ENCODE results near the gene ELAPOR1. TPM values are rescaled to one million over a fixed set of nuclear protein-coding genes. Genes with fewer than 3 reads are reported as not detected.

The ELAPOR1 gene
- total RNA-seq, 2 experiments from 2014 or later, result 4.7 to 7.0 TPM

- Mint-ChIP-seq H3K27ac (peak overlapping the region; percentile 85), H3K4me3 (no peak overlapping the region), H3K9me3 (no peaks in the 10 kb centered on the region), H3K27me3 (peaks cover 2% of the 10 kb centered on the region), H3K36me3 (ENCODE audit: low read depth) (no peaks in the 10 kb centered on the region), H3K4me1 (ENCODE audit: low read depth) (peaks cover 35% of the 10 kb centered on the region)
- intact Hi-C loops (cut with micrococcal nuclease), result loop anchor here (10.0 kb wide), 3 partner anchors 151 to 309 kb away; partner anchors contain the start of genes CLCC1 and PSMA5
- ChIA-PET CTCF (interaction anchor here (0.6 to 8.7 kb wide), 5 partner anchors 17 to 417 kb away, joined by 3 to 95 read pairs (median 3); no protein-coding TSS in a partner anchor), POLR2A (interaction anchor here (1.0 to 8.2 kb wide), 4 partner anchors 14 to 394 kb away, joined by 3 to 98 read pairs (median 3); partner anchors contain the start of gene AMIGO1)
- ATAC-seq (peak; percentile 40), DNase-seq (peak; percentile 57)
- TF ChIP-seq CTCF (IDR thresholded peaks at IDR 0.05), result no peak
Observed at GRCh38 chr1:109115685-109116084, 1.8 kb downstream of the ELAPOR1 start.

- intact Hi-C loops (cut with micrococcal nuclease), result loop anchor here (10.0 kb wide), 3 partner anchors 151 to 309 kb away; partner anchors contain the start of genes CLCC1 and PSMA5
- POLR2A ChIA-PET, result interaction anchor here (0.9 to 8.2 kb wide), 5 partner anchors 14 to 393 kb away, joined by 3 to 98 read pairs (median 3); partner anchors contain the start of gene AMIGO1
Observed at GRCh38 chr1:109116286-109116685, 2.4 kb downstream of the ELAPOR1 start.

GRCh38 chr1:109118089-109118488 lies 4.2 kb downstream of the ELAPOR1 start:
- CTCF ChIA-PET, result interaction anchor here (0.9 to 1.9 kb wide), 2 partner anchors 9 to 18 kb away, joined by 3 to 4 read pairs; no protein-coding TSS in a partner anchor
- intact Hi-C loops (cut with micrococcal nuclease), result loop anchor here (10.0 kb wide), 3 partner anchors 153 to 307 kb away; partner anchors contain the start of genes CLCC1 and PSMA5
- POLR2A ChIA-PET, result no interaction called here

More at GRCh38 chr1:109116286-109116685, 2.4 kb downstream of the ELAPOR1 start:
- H3K27ac Mint-ChIP-seq, result peak overlapping the region; percentile 85
- H3K36me3 Mint-ChIP-seq (ENCODE audit: low read depth), result no peaks in the 10 kb centered on the region
- no peak for ATAC-seq
- no peak for DNase-seq
- CTCF ChIA-PET, result interaction anchor here (0.9 to 8.7 kb wide), 3 partner anchors 18 to 89 kb away, joined by 3 to 95 read pairs (median 3); no protein-coding TSS in a partner anchor
- H3K27me3 Mint-ChIP-seq, result peaks cover 2% of the 10 kb centered on the region
- no peak for TF ChIP-seq CTCF (IDR thresholded peaks at IDR 0.05)
- H3K9me3 Mint-ChIP-seq, result no peaks in the 10 kb centered on the region
- H3K4me3 Mint-ChIP-seq, result no peak overlapping the region
- peaks cover 34% of the 10 kb centered on the region for H3K4me1 Mint-ChIP-seq (ENCODE audit: low read depth)

GRCh38 chr1:109120356-109120755 lies 6.4 kb downstream of the ELAPOR1 start:
- no peak overlapping the region for H3K4me3 Mint-ChIP-seq
- intact Hi-C loops (cut with micrococcal nuclease), result no loop called here
- ChIA-PET CTCF (interaction anchor here (1.1 to 1.7 kb wide), 2 partner anchors 7 to 81 kb away, joined by 3 to 7 read pairs; a partner anchor contains a TSS), POLR2A (interaction anchor here (0.8 to 1.0 kb wide), 2 partner anchors 15 to 20 kb away, joined by 3 to 4 read pairs; no protein-coding TSS in a partner anchor)
- DNase-seq (no peak), ATAC-seq (no peak)
- no peaks in the 10 kb centered on the region for H3K36me3 Mint-ChIP-seq (ENCODE audit: low read depth)
- TF ChIP-seq CTCF (IDR thresholded peaks at IDR 0.05), result no peak
- no peaks in the 10 kb centered on the region for H3K27me3 Mint-ChIP-seq
- H3K9me3 Mint-ChIP-seq, result no peaks in the 10 kb centered on the region
- H3K4me1 Mint-ChIP-seq (ENCODE audit: low read depth), result peaks cover 10% of the 10 kb centered on the region
- H3K27ac Mint-ChIP-seq, result no peak overlapping the region

More at GRCh38 chr1:109118089-109118488, 4.2 kb downstream of the ELAPOR1 start:
- Mint-ChIP-seq H3K27ac (no peak overlapping the region), H3K27me3 (no peaks in the 10 kb centered on the region), H3K4me3 (no peak overlapping the region), H3K36me3 (ENCODE audit: low read depth) (no peaks in the 10 kb centered on the region), H3K4me1 (ENCODE audit: low read depth) (peaks cover 28% of the 10 kb centered on the region), H3K9me3 (no peaks in the 10 kb centered on the region)
- ATAC-seq (no peak), DNase-seq (no peak)
- TF ChIP-seq CTCF (IDR thresholded peaks at IDR 0.05), result no peak

- no peak for DNase-seq
- peak; percentile 55 for ATAC-seq
- CTCF ChIA-PET, result interaction anchor here (2.7 kb wide), 1 partner anchor 18 kb away, joined by 12 read pairs; a partner anchor contains a TSS
- H3K27me3 Mint-ChIP-seq, result no peaks in the 10 kb centered on the region
- no peak overlapping the region for H3K27ac Mint-ChIP-seq
- no peak for TF ChIP-seq CTCF (IDR thresholded peaks at IDR 0.05)
- intact Hi-C loops (cut with micrococcal nuclease), result no loop called here
- H3K9me3 Mint-ChIP-seq, result no peaks in the 10 kb centered on the region
- no peak overlapping the region for H3K4me3 Mint-ChIP-seq
- POLR2A ChIA-PET, result interaction anchor here (0.9 to 1.6 kb wide), 2 partner anchors 14 to 31 kb away, joined by 3 to 4 read pairs; no protein-coding TSS in a partner anchor
- no peaks in the 10 kb centered on the region for H3K36me3 Mint-ChIP-seq (ENCODE audit: low read depth)
- peaks cover 20% of the 10 kb centered on the region for H3K4me1 Mint-ChIP-seq (ENCODE audit: low read depth)
Observed at GRCh38 chr1:109131059-109131458, 17.1 kb downstream of the ELAPOR1 start.
